ENCODE results near the gene SLC34A3.
A peak's percentile ranks its signal among the peaks of the same experiment; 100 is the strongest.

The SLC34A3 gene

DNA sequence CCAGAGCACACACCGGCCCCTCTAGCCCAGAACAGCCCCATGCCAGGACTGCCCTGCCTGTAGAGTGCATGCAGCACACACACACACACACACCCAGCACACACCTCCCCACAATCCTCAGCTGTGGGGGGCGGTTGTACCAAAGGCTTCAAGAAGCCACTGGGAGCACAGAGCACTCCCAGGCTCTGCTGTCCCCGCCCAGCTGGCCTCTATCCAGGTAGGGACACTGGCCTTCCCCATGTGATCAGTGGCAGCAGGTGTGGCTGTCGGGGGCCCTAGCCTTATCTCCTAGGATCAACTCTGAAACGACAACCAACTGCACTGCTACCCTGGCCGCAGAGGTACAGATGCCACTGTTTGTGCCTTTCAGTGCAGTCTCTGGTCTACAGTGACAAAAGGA lies 44.3 kb upstream of the SLC34A3 start:
- DNase-seq (ENCODE audit: low read depth): no peak
- H3K4me3 ChIP-seq (ENCODE audit: control insufficient read depth, low read depth, low read length): no peak overlapping the region
- no peak for TF ChIP-seq CTCF (IDR thresholded peaks at IDR 0.05; ENCODE audit: control insufficient read depth, insufficient read depth, low read depth, low read length, missing control alignments)

GRCh38 chr9:137187386-137187785 lies 43.3 kb upstream of the SLC34A3 start:
- no peak for TF ChIP-seq CTCF (IDR thresholded peaks at IDR 0.05; ENCODE audit: control insufficient read depth, insufficient read depth, low read depth, low read length, missing control alignments)
- DNase-seq (ENCODE audit: low read depth): no peak
- peak overlapping the region; percentile 98 for H3K4me3 ChIP-seq (ENCODE audit: control insufficient read depth, low read depth, low read length)

GRCh38 chr9:137188086-137188489 lies 42.6 kb upstream of the SLC34A3 start:
- TF ChIP-seq CTCF (IDR thresholded peaks at IDR 0.05; ENCODE audit: control insufficient read depth, insufficient read depth, low read depth, low read length, missing control alignments): no peak
- DNase-seq (ENCODE audit: low read depth): no peak
- peak overlapping the region; percentile 98 for H3K4me3 ChIP-seq (ENCODE audit: control insufficient read depth, low read depth, low read length)

- DNase-seq (ENCODE audit: low read depth): peak; percentile 64
- peak; percentile 57 for TF ChIP-seq CTCF (IDR thresholded peaks at IDR 0.05; ENCODE audit: control insufficient read depth, insufficient read depth, low read depth, low read length, missing control alignments)
- H3K4me3 ChIP-seq (ENCODE audit: control insufficient read depth, low read depth, low read length): peak within 1 kb of the TSS; percentile 98
These were observed 42.0 kb upstream of the SLC34A3 start, which contains the start of the genes ANAPC2 and SSNA1 for GRCh38 chr9:137188490-137189296. ANAPC2 (minus strand) TSS chr9:137188560; CDS start chr9:137188532, 28 bp downstream. SSNA1 (plus strand) TSS chr9:137188676; CDS start chr9:137188727, 51 bp downstream.

- peak overlapping the region; percentile 98 for H3K4me3 ChIP-seq (ENCODE audit: control insufficient read depth, low read depth, low read length)
- DNase-seq (ENCODE audit: low read depth): no peak
- no peak for TF ChIP-seq CTCF (IDR thresholded peaks at IDR 0.05; ENCODE audit: control insufficient read depth, insufficient read depth, low read depth, low read length, missing control alignments)
These were observed 41.1 kb upstream of the SLC34A3 start for GRCh38 chr9:137189297-137190295.

GRCh38 chr9:137190315-137190856 lies 40.3 kb upstream of the SLC34A3 start:
- no peak for DNase-seq (ENCODE audit: low read depth)
- no peak for TF ChIP-seq CTCF (IDR thresholded peaks at IDR 0.05; ENCODE audit: control insufficient read depth, insufficient read depth, low read depth, low read length, missing control alignments)

More at GRCh38 chr9:137190315-137190856, 40.3 kb upstream of the SLC34A3 start:
- H3K4me3 ChIP-seq (ENCODE audit: control insufficient read depth, low read depth, low read length): no peak overlapping the region; the same call in 1 of the 2 replicates

All from AG09309 (cell line).